SIG-M5 (cell line): ENCODE data around the gene ST6GALNAC6.

Experiments
- DNase-seq: peaks from one replicate; lab custom pipeline; 2025; lab: John Stamatoyannopoulos, UW

ST6GALNAC6 gene, protein sequence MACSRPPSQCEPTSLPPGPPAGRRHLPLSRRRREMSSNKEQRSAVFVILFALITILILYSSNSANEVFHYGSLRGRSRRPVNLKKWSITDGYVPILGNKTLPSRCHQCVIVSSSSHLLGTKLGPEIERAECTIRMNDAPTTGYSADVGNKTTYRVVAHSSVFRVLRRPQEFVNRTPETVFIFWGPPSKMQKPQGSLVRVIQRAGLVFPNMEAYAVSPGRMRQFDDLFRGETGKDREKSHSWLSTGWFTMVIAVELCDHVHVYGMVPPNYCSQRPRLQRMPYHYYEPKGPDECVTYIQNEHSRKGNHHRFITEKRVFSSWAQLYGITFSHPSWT

DNA sequence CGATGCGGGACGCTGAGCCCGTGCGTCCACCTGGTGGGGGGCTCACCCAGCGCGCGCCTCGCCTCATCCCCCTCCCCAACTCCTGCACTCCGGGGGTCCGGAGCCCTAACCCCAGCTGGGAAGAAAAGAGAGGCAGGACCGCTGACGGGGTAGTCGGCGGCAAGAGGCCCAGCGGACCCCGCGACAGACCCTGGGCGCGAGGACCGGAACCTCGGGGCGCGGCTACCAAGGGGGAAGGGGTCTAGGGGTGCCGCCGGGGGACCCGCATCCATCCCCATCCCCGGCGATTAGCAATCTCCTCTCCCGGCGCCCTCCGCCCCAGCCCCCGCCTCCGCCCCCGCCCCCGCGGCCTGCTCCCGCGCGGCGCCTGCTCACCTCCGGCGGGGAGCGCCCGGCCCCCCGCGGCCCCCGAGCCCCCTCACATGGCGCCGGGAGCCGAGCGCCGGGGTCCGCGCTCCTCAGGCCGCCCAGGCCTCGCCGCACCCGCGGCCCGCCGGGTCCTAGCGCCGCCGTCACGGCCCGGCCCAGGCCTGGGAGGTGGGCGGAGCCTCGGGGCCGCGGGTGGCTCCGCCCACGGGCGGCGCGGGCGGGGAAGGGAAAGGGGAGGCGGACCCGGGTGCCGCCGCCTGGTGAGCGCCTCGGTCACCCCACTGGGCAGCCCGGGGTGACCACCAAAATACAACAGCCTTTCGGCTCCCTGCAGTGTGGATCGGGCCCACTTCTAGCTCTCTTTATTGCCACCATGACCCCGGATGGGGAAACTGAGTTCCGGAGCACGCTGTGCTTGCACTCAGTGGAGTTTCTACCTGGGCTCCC, at the start of gene ST6GALNAC6:
Gene ST6GALNAC6 (minus strand): TSS at position 476 of the 816 bp plus-strand sequence. CDS start 1,622 bp downstream, outside the sequence.
- DNase-seq = no peak

DNA sequence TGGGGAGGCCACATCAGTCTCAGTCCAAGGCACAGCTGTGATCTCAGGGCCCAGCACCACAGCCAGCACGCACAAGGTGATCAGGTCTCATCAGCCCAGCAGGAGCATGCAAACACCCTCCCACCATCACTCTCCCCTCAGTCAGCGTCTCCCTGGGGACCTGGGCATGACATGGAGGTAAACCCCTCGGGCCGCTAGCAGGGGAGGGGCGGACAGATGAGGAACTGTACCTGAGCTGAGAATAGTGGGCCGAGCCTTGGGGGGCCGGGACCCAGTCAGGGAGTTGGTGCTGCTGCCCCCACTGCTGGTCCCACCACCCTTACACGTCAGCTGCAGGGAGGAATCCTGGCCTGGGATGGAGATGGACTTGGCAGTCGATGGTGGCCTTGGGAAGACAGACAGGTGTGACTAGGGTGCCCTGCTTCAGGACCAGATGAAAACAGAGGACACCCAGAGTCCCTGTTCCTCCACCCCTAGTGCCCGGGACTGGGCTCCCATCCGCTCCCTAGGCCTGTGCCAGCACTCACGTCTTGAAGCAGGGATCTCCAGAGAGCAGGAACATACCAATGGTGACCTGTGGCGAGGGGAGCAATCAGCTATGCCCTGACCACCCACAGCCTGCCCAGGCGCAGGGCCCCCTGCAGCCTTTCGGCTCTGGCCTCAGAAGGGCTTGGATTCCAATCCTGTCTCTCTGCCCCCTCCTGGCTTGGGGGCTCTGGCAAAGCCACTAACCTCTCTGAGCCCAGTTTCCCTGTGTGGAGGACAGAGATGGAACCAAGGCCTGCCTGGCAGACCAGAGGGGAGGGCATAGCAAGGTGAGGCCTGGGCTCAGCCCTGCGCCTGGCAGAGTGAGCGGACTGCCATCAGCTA, 48.7 kb upstream of the ST6GALNAC6 start:
- DNase-seq = no peak

DNA sequence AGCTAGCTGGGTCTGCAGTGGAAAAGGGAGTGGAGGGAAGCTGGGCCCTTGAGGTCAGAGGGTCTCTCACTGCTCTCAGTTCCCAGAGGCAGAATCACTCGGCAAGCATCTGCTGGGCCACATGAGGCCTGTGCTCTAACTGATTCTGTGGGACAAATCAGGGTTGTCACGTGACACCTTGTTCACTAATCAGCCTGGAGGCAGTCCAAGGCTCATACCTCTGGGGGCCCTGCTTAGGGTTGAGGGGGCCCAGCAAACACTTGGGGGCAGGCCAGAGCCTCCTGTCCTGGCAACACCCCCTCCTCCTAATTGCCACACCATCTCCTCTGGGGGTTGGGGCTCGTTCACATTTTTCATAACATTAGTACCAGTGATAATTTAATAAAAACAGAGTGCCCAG, 47.3 kb upstream of the ST6GALNAC6 start:
- no peak for DNase-seq

DNA sequence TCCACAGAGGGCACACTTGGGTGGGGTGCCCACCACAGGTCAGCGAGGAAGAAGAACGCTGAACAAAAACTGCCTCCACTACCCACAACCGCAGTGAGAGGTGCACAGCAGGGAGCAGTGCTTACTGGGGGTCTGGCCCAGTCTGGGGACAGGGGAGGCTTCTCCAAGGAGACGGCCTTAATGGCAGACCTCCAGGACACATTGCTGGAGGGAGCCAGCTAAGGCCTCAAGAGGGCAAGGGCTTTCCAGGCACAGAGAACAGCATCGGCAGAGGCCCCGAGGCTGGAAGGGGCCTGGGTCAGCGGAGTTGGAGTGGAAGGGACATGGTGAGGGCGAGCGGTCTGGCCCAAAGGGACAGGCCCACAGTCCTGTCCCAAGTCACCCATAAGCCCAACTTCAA, 46.5 kb upstream of the ST6GALNAC6 start:
- DNase-seq = no peak

DNA sequence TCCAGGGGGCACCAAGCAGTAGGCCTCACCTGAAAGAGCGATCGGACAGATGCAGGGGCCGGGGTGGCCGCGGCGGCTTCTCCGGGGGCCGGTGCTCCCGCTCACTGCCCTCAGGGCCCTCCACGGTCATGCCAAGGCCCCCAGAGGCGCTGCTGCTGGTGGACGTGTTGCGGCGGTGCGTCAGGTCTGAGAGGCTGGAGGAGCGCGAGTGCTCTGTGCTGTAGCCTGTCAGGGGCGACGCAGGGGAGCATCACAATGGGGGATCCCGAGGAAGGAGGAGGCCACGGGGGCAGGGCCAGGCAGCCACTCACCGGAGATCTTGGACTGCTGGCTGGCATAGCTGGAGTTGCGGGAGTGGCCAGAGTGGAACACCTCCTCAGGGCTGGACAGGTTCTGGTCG, 45.9 kb upstream of the ST6GALNAC6 start:
- no peak for DNase-seq

DNA sequence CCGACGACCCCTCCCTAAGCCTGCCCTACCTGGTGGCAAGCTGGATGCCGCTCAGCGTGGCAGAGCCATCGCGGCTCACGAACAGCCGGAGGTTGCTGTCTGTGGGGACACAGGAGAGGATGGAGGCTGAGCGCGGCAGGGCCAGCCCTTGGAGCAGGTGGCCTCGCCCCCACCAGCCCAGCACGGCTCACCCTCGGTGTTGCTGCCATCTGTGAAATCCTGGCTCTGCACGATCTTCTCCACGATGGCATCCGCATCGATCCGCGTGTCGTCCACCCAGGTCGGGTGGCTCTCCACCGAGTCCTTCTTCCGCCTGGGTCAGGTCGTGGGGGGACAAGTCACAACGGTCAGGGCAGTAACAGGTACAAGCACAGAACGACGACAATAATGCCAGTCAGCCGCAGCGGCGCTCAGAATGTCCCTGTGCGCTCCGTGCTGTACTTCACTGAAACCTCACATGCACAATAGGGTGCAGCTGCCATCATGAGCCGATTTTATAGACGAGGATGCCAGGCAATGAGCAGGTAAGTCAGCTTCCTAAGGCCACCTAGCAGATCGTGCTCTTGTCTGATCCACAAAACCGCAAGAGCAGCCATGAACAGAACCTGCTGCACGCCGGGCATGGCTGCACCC, 45.3 kb upstream of the ST6GALNAC6 start:
- DNase-seq = no peak

DNA sequence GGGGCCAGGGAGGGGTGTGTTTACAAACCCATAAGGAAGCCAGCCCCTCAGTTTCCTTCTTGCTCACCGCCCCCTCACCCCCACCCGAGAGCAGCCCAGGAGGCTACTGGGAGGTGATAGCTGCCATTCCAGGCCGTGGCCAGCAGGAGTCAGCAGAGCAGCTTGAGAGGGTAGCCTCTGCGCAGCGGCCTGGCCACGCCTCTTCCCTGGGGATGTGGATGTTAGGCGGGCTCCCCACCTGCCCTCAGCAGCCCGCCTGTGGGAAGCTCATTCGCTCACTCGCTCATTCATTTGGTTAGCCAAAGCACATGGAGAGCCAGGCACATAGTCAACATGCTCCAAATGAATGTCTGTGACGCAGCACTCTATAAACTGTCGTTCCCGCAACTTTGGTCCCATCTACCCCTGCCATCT, 44.3 kb upstream of the ST6GALNAC6 start:
- DNase-seq = no peak

DNA sequence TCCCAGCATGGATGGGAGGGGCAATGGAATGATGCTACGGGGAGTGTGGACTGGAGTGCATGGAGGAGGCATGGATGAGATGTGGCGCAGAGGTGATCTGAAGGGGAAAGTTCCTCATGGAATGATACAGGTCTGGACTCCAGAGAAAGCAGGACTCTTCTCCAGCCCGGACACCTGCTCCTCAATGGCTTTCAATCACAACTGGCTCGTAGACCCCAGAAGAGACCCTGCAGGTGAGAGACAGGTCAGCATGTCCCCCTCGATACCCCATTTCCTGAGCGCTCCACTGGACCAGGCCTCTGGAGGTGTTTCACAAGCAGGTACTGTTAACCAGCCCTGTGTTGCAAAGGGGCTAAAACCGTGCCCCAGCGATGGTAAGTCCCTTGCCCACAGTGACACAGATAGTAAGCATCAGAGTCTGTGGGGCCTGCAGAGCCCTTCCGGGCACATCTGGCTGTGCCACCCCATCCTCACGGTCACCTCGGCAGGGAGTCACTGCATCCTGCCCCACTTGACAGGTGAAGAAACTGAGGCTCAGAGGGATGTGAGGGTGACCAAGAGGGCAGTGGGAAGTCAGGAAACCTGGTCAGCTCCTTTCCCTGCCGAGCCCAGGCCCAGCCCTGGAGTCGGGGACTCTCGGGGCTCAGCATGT, 43.7 kb upstream of the ST6GALNAC6 start:
- DNase-seq = no peak

DNA sequence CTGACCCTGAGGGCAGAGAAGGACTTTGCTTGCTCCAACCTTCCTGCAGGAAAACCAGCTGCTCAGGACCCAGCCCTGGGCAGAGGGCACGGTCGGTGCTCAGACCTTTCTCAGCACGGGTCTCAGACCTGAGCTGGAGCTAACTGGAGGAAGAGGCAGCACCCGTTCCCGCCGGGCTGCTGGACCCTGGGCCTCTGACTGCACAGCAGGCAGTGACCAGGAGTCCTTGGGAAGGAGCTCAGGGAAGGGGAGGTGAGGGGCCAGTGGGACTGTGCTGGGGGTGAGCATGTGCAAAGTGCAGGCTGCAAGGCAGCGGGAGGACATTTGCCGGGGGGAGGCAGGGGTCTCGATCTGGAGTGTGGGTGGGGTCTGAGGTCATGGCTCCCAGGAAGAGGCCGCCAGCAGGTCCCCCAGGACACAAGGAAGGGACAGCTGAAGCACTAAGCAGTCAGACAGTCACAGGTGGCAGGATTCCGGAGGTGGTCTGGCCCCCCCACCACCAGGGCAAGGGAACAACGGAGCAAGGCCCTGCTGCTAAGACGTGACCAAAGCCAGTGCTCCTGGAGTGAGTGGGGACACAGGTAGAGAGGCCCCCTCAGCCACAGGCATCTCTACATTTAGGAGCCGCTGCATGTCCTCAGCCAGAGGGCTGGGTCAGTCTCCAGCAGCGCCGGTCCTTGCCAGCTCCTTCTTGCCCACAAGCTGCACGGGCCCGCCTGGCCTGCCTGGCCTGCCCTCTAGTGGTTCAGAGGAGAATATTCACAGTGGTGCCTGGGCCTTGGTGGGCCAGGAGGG, 43.0 kb upstream of the ST6GALNAC6 start:
- DNase-seq = no peak

DNA sequence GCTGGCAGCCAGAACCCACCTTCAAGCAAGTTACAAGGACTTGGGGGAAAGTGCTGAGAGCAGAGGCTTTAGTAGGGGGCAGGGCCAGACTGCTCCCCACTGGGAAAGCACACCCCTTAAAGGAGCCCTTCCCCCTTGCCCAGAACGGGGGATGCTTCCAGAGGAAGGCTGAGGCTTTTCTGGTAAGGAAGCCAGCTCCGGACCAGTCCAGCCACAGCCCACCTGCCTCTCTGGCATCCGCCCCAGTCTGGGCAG, 42.5 kb upstream of the ST6GALNAC6 start:
- no peak for DNase-seq

DNA sequence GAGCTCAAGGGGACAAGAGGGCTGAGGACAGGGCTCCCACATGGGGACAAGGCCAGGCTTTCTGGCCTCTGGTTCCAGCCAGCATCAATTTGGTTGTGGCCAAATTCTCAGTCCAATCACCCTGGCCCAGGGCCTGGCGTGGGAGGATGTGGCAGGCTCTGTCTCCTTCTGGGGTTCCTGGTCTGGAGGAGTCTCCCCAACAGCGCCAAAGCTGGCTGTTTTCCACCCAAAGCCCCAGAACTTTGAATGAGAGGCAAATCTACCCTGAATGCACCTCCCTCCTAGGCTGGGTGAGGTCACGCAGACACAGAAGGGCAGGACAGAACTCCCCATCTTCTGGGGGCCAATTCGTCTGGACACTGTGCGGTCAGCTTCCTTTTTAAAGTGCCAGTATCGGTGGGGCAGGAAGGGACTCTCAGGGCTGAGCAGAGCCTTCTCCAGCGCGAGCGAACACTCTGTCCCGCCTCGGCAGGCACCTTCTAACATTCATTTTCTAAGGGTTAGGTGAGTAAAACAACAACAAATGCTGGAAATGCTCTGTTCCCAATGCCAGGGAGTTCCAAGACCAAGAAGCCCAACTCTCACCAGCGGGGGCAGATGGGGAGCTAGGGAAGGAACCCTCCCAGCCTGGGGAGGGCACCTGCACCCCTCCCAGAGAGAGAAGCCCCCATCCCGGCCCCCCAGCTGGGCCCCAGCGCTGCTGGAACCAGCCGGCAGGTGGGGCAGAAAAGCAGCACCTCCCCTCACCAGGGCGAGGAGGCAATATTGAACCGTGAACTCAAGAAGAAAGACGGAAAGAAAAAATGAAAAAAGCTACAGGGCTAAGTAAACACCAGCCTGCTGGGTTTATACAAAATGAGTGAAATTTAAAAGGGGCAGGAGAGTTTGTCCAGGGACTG, 41.9 kb upstream of the ST6GALNAC6 start:
- DNase-seq = no peak

DNA sequence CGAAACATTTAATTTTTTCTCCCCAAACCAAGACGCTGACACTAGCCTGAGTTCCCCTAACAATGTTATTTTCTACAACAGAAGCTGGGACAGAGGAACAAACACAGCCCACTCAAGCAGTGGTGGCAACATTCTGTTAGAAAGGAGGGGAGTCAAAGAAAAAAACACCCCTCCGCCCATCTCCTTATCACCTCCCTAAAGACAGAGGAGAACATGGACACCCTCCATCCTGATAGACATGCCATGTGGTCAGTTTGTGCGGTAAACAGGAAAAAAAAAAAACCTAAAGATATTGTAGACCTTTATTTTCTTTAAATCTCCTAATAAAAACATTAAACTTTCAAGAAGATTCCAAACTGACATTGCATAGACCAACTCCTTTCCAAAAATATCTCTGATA, 41.2 kb upstream of the ST6GALNAC6 start:
- DNase-seq = no peak

DNA sequence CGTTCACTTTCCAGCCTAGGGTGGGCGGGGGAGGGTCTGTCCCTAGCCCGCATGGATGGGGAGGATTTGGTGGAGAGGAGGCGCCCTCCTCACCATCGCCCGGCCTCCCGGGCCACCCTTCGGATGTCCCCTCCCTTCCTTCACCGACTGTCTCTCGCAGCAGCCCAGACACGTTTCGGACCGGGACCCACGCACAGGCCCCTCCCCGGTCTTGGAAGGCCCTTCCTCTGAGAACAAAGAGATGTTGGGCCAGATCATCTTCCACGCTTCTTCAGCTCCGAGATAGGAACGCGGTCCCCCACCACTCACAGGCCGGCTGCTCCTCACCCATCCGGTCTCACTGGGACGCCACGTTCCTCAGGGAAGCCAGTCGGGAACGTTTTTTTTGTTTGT, 38.9 kb upstream of the ST6GALNAC6 start:
- no peak for DNase-seq

DNA sequence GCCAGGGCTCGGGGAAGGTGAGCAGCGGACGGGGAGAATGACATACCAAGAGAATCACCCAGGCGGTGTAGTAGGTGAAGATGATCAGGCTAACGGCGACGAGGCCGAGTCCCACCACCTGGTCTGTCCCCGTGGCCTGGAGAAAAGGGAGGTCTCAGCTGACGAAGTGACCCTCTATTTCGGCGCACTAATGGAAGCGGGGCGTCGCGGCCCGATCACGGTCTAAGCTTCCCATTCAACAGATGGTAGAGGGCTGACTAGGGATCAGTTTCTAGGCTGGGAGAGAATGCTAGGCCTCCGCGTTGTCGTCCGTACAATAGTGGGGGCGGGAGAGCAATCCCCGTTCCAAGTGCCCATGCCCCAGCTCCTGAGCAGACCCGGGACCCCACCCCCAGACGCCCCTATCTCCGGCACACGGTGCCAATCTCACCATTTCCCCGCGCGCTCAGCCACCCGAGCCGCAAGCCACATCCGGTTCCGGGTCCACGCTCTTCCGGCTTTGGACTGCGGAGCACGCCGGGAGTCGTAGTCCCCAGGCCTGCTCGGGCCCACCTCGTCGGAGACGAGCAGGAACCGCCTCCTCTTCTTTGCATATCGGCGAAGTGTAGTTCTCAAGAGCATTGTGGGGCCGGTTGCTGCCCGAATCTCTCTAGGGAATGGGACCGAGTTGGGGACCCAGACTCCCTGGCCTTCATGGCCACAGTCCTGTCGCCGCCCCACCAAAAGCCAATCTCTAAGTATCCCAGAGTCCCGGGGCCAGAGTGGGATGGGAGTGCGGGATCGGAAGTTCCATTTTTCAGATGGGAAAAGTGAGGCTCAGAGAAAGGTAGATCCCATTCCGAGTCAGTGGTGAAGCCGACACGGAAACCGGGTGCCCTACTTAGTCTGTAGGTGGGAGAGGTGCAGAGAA, 38.2 kb upstream of the ST6GALNAC6 start, which contains the start of gene DPM2:
Gene DPM2 (minus strand): TSS at position 467 of the 910 bp plus-strand sequence. CDS start 34 bp downstream, at position 433.
- no peak for DNase-seq

DNA sequence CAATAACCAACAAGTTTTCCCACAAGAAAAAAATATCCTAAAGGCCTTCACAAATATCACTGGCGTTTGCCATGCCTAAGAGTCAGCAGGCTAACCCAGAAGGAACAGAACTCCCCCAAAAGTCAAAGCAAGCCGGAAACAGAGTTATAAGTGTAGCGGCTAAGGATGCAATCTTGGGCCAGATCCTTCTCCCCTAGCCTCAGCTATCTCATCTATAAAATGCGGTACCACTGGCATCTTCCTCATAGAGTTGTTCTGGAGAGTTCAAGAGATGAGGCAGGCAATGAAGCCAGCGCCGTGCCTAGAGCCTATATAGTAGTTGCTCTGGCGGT, 37.6 kb upstream of the ST6GALNAC6 start:
- DNase-seq = no peak

DNA sequence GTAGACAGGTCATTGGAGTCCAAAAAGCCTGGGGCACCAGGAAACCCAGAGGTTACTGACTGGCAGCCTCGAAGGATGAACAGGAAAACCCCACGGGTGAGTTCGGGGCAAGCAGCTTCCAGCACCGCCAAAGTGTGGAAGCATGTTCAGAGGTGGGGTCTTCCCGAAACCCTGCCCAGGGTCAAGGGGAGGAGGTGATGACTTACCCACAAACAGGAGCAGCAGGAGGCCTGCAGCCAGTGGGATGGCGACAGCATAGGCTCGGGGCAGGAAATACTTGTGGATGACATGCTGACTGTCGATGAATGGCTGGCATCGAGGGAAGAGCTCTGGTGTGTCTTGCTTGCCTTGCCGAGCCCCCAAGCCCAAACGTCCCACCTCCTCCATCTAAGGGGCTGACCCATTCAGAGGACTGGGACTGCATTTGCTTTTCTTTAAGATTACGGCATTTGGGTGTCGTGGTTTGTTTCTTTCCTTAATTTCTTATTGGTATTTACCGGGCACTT, 37.0 kb upstream of the ST6GALNAC6 start:
- DNase-seq = no peak

DNA sequence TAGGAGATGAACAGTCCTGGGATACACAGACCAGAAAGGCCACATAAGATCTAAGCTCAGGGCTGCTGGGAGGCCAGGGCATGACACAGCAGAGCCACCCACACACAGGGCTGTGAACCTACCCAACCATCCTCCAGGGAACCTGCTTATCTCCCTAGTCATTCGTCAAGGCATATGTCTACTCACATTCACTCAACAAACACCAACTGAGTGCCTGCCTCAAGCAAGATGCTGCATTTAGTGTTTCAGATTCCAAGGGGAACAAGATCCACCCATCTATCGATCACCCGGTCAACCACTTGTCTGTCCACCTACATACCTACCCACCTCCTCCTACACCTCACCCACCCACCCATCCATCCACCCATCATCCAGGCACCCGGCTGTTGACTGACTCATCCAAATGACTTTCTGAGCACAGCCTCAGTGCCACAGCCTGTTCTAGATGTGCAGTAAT, 36.4 kb upstream of the ST6GALNAC6 start:
- DNase-seq = no peak

DNA sequence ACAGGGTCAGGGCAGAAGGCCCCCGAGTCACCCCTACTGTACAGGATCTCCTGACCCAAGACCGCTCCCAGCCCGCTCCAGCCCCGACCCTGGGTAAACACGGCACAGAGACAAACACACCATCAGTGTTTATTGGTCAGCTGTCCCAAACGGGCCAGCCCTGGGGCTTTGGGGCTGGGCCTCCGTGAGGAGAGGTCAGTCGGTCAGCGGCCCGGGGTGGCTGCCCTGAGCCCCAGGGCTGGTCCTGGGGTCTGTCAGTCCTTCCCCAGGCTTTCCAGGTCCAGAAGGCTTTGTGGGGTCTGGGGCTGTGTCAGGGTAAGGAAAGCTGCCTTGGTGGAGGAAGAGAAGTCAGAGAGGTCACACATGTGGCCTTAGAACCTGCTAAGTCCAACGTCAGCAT, 35.6 kb upstream of the ST6GALNAC6 start:
- no peak for DNase-seq
